H9 (cell line): Measurements from ENCODE around the gene MED13L. TPM values are rescaled to one million over a fixed set of nuclear protein-coding genes. Genes with fewer than 3 reads are reported as not detected.

Experiments
- DNase-seq: peaks from one replicate; pipeline ENCODE4 v3.0.0-alpha.2; 2017
- H2AFZ ChIP-seq: one replicate; pipeline ENCODE4 v1.6.1; 2013; ENCODE audit warnings: mild to moderate bottlenecking, low read length, control low read depth, moderate library complexity
- H2AK5ac ChIP-seq: 2 replicates; pipeline ENCODE4 v1.6.1; 2013; ENCODE audit warnings: low read length, control low read depth, mixed read lengths; ENCODE audit not compliant: insufficient read length
- H2BK120ac ChIP-seq: one replicate; pipeline ENCODE4 v1.6.1; 2013; ENCODE audit warnings: low read depth, mild to moderate bottlenecking, low read length, control low read depth, inconsistent platforms; ENCODE audit not compliant: poor library complexity, severe bottlenecking
- H2BK12ac ChIP-seq: 2 replicates; pipeline ENCODE4 v1.6.1; 2013; ENCODE audit warnings: low read length, control low read depth, mixed read lengths, low read depth; ENCODE audit not compliant: insufficient read length
- H2BK15ac ChIP-seq: 2 replicates; pipeline ENCODE4 v1.6.1; 2013; ENCODE audit warnings: low read depth, low read length, control low read depth
- H2BK20ac ChIP-seq: one replicate; pipeline ENCODE4 v1.6.1; 2013; ENCODE audit warnings: low read depth, mild to moderate bottlenecking, low read length, control low read depth, inconsistent platforms; ENCODE audit not compliant: poor library complexity, severe bottlenecking
- H2BK5ac ChIP-seq: 2 replicates; pipeline ENCODE4 v1.6.1; 2013; ENCODE audit warnings: low read length, control low read depth, mixed read lengths; ENCODE audit not compliant: insufficient read length
- H3K14ac ChIP-seq: 2 replicates; pipeline ENCODE4 v1.6.1; 2013; ENCODE audit warnings: low read length, control low read depth; ENCODE audit not compliant: insufficient read depth
- H3K18ac ChIP-seq: 2 replicates; pipeline ENCODE4 v1.6.1; 2013; ENCODE audit warnings: low read depth, mild to moderate bottlenecking, mixed read lengths, low read length, control low read depth; ENCODE audit not compliant: insufficient read length
- H3K23ac ChIP-seq: 2 replicates; pipeline ENCODE4 v1.6.1; 2013; ENCODE audit warnings: low read length, control low read depth, mixed read lengths, low read depth; ENCODE audit not compliant: insufficient read length
- H3K23me2 ChIP-seq: 2 replicates; pipeline ENCODE4 v1.6.1; 2013; ENCODE audit warnings: low read depth, mild to moderate bottlenecking, mixed read lengths, low read length, control low read depth; ENCODE audit not compliant: insufficient read length, poor library complexity, severe bottlenecking
- H3K27ac ChIP-seq: 2 replicates; pipeline ENCODE4 v1.5.1; 2013; ENCODE audit warnings: low read length, control low read depth, mixed read lengths, low read depth; ENCODE audit not compliant: insufficient read length
- H3K27me3 ChIP-seq: 2 replicates; pipeline ENCODE4 v1.6.1; 2013; ENCODE audit warnings: low read length, control low read depth, inconsistent platforms; ENCODE audit not compliant: insufficient read depth
- H3K4ac ChIP-seq: 2 replicates; pipeline ENCODE4 v1.6.1; 2013; ENCODE audit warnings: low read depth, mild to moderate bottlenecking, control low read depth, inconsistent platforms, low read length, moderate library complexity
- H3K4me1 ChIP-seq: 2 replicates; pipeline ENCODE4 v1.6.1; 2013; ENCODE audit warnings: low read length, control low read depth, inconsistent platforms; ENCODE audit not compliant: insufficient read depth
- H3K4me2 ChIP-seq: 2 replicates; pipeline ENCODE4 v1.6.1; 2013; ENCODE audit warnings: low read length, control low read depth, mixed read lengths; ENCODE audit not compliant: insufficient read length, insufficient read depth
- H3K56ac ChIP-seq: 2 replicates; pipeline ENCODE4 v1.6.1; 2013; ENCODE audit warnings: low read depth, mild to moderate bottlenecking, mixed read lengths, low read length, control low read depth; ENCODE audit not compliant: insufficient read length
- H3K79me1 ChIP-seq: 2 replicates; pipeline ENCODE4 v1.6.1; 2013; ENCODE audit warnings: low read depth, mild to moderate bottlenecking, moderate library complexity, low read length, control low read depth, inconsistent platforms; ENCODE audit not compliant: insufficient read depth, poor library complexity, severe bottlenecking
- H3K79me2 ChIP-seq: 2 replicates; pipeline ENCODE4 v1.6.1; 2013; ENCODE audit warnings: low read length, control low read depth, inconsistent platforms; ENCODE audit not compliant: insufficient read depth
- H3K9ac ChIP-seq: 2 replicates; pipeline ENCODE4 v1.6.1; 2013; ENCODE audit warnings: low read length, control low read depth, mixed read lengths; ENCODE audit not compliant: insufficient read length; ENCODE audit errors: extremely low read depth
- H3K9me3 ChIP-seq: one replicate; pipeline ENCODE4 v1.6.1; 2013; ENCODE audit warnings: low read depth, low read length, inconsistent platforms; ENCODE audit not compliant: control insufficient read depth
- H3T11ph ChIP-seq: one replicate; pipeline ENCODE4 v1.6.1; 2013; ENCODE audit warnings: mild to moderate bottlenecking, low read length, control low read depth, inconsistent platforms
- H4K20me1 ChIP-seq: one replicate; pipeline ENCODE4 v1.6.1; 2013; ENCODE audit not compliant: control insufficient read depth, insufficient read length, insufficient read depth
- H4K5ac ChIP-seq: 2 replicates; pipeline ENCODE4 v1.6.1; 2013; ENCODE audit warnings: low read depth, mild to moderate bottlenecking, mixed read lengths, low read length, control low read depth; ENCODE audit not compliant: insufficient read length
- H4K8ac ChIP-seq: replicated peaks from 2 replicates; pipeline ENCODE4 v1.6.1; 2013; ENCODE audit warnings: low read length, control low read depth, mixed read lengths, low read depth; ENCODE audit not compliant: insufficient read length
- H4K91ac ChIP-seq: 2 replicates; pipeline ENCODE4 v1.6.1; 2013; ENCODE audit warnings: low read depth, mild to moderate bottlenecking, moderate library complexity, mixed read lengths, low read length, control low read depth; ENCODE audit not compliant: insufficient read length
- H3K27ac Mint-ChIP-seq, 3 experiments: 2 replicates in 2 of 3; 3 replicates in 1 of 3; pipeline ENCODE4 v1.8.0; 2020 to 2021; ENCODE audit warnings: mixed read lengths in 3 of 3, mild to moderate bottlenecking in 1 of 3, moderate library complexity in 1 of 3
- H3K27me3 Mint-ChIP-seq: 2 replicates; pipeline ENCODE4 v1.8.0; 2021; ENCODE audit warnings: low read depth, mild to moderate bottlenecking, moderate library complexity, mixed read lengths
- H3K36me3 Mint-ChIP-seq, 3 experiments: 2 replicates in 2 of 3; 3 replicates in 1 of 3; pipeline ENCODE4 v1.8.0; 2020 to 2021; ENCODE audit warnings: low read depth in 3 of 3, mixed read lengths in 3 of 3; ENCODE audit not compliant: insufficient read depth in 1 of 3
- H3K4me1 Mint-ChIP-seq, 2 experiments: 2 replicates each; pipeline ENCODE4 v1.8.0; 2020; ENCODE audit warnings: mixed read lengths in 2 of 2
- H3K4me3 Mint-ChIP-seq, 2 experiments: 2 replicates in 1 of 2; 3 replicates in 1 of 2; pipeline ENCODE4 v1.8.0; 2020 to 2021; ENCODE audit warnings: mild to moderate bottlenecking in 2 of 2, mixed read lengths in 2 of 2, moderate library complexity in 1 of 2
- H3K9me3 Mint-ChIP-seq, 2 experiments: 2 replicates in 1 of 2; 3 replicates in 1 of 2; pipeline ENCODE4 v1.8.0; 2020; ENCODE audit warnings: mild to moderate bottlenecking in 2 of 2, mixed read lengths in 2 of 2, moderate library complexity in 1 of 2
- CTCF ChIP-seq: fragments of 200-600 bp; sonication (generic); conservative IDR thresholded peaks from 3 replicates; pipeline ENCODE4 v1.8.0; 2021; ENCODE audit warnings: antibody characterized with exemption, mild to moderate bottlenecking
- WGBS: extraction: QIAGEN DNeasy Blood & Tissue Kit; methylation state at CpG from one replicate; pipeline ENCODE4 v1.1.7; 2013; ENCODE audit warnings: missing lambda C conversion rate, low lambda C conversion rate, mixed read lengths; ENCODE audit not compliant: insufficient read length; ENCODE audit errors: extremely low coverage; 5-methylcytosine and 5-hydroxymethylcytosine counted together
- total RNA-seq: library from RNA; stranded (reverse); gene quantifications from 2 replicates; pipeline ENCODE4 v1.2.1, GENCODE V29; 2021

MED13L gene
- total RNA-seq, 1 experiment from 2014 or later, result 52.4 TPM

GRCh38 chr12:115916910-115917668 lies 360.4 kb downstream of the MED13L start:
- no peak overlapping the region for H2AK5ac ChIP-seq
- no CpG with 5 or more reads among the region's 57 CpGs for WGBS
- no peak overlapping the region for H2AFZ ChIP-seq
- H3K27ac ChIP-seq, result no peak overlapping the region
- H3K79me2 ChIP-seq, result no peaks in the 10 kb centered on the region
- H3K27me3 ChIP-seq, result no peaks in the 10 kb centered on the region
- H4K5ac ChIP-seq, result no peak overlapping the region
- peaks cover 9 to 10% of the 10 kb centered on the region in 2 experiments; a peak in 4 of 5 replicates for H3K9me3 Mint-ChIP-seq
- no peaks in the 10 kb centered on the region for H3K9me3 ChIP-seq
- H3K4me1 Mint-ChIP-seq, result peaks cover 4 to 6% of the 10 kb centered on the region in 2 experiments
- no peak overlapping the region for H4K8ac ChIP-seq
- no peak overlapping the region for H3K23ac ChIP-seq
- no peak overlapping the region for H2BK5ac ChIP-seq
- H3T11ph ChIP-seq, result no peak overlapping the region
- peak overlapping the region; percentile 13 to 47 (median 21); a peak in 2 of 7 replicates for H3K27ac Mint-ChIP-seq
- no peak overlapping the region for H3K56ac ChIP-seq
- no peak overlapping the region for H3K4me2 ChIP-seq
- H3K18ac ChIP-seq, result no peak overlapping the region
- H3K4me3 Mint-ChIP-seq, result peak overlapping the region; percentile 61 to 73
- H2BK15ac ChIP-seq, result no peak overlapping the region
- peaks cover 1 to 3% (median 1%) of the 10 kb centered on the region in 3 experiments; a peak in 6 of 7 replicates for H3K36me3 Mint-ChIP-seq
- H2BK12ac ChIP-seq, result no peak overlapping the region
- peaks cover 3% of the 10 kb centered on the region; the same call in 1 of the 2 replicates for H3K4me1 ChIP-seq
- no peak overlapping the region for H3K9ac ChIP-seq
- peak; percentile 91 for DNase-seq
- no peak overlapping the region for H2BK20ac ChIP-seq
- H2BK120ac ChIP-seq, result no peak overlapping the region
- no peak overlapping the region for H3K14ac ChIP-seq
- peaks cover 40% of the 10 kb centered on the region for H3K27me3 Mint-ChIP-seq
- no peak overlapping the region for H3K4ac ChIP-seq
- no peaks in the 10 kb centered on the region for H3K79me1 ChIP-seq
- peak; percentile 98 for TF ChIP-seq CTCF
- no peaks in the 10 kb centered on the region for H4K20me1 ChIP-seq
- no peak overlapping the region for H4K91ac ChIP-seq
- no peaks in the 10 kb centered on the region for H3K23me2 ChIP-seq
